GM12865 (cell line): ENCODE data around the gene TRAPPC10.

Experiments
- DNase-seq: peaks from one replicate; pipeline ENCODE4 v3.0.0; 2010; ENCODE audit warnings: low read depth
- H3K4me3 ChIP-seq: 2 replicates; pipeline ENCODE4 v1.5.1; 2011; ENCODE audit warnings: mild to moderate bottlenecking, low read depth, low read length, control low read depth
- TF ChIP-seq, protein P1 (sequence below): IDR thresholded peaks from 2 replicates; pipeline ENCODE4 v1.5.1; 2011; ENCODE audit warnings: low read length, control low read depth, low read depth, inconsistent platforms; ENCODE audit not compliant: insufficient read depth; ENCODE audit errors: missing control alignments

Gene TRAPPC10

DNA sequence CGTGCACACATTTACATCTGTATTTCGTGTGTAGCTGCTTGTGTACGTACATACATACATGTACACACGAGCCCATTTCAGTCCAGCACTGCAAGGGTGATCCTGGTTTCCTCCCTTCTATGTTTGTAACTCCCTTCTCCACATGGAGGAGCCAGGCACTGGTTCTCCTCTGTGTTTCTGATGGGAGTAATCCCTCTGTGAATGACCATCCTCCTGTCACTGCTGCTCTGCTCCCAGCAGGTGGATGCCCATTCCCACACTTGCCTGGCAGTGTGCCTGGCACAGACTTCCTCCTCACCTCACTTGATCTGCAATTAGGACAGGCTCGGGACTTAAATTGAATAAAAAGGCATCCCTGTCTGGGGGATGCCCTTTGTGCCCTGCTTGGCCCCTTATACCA lies 37.1 kb downstream of the TRAPPC10 start:
- H3K4me3 ChIP-seq = no peak overlapping the region
- TF ChIP-seq, protein P1, sequence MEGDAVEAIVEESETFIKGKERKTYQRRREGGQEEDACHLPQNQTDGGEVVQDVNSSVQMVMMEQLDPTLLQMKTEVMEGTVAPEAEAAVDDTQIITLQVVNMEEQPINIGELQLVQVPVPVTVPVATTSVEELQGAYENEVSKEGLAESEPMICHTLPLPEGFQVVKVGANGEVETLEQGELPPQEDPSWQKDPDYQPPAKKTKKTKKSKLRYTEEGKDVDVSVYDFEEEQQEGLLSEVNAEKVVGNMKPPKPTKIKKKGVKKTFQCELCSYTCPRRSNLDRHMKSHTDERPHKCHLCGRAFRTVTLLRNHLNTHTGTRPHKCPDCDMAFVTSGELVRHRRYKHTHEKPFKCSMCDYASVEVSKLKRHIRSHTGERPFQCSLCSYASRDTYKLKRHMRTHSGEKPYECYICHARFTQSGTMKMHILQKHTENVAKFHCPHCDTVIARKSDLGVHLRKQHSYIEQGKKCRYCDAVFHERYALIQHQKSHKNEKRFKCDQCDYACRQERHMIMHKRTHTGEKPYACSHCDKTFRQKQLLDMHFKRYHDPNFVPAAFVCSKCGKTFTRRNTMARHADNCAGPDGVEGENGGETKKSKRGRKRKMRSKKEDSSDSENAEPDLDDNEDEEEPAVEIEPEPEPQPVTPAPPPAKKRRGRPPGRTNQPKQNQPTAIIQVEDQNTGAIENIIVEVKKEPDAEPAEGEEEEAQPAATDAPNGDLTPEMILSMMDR = no peak
- no peak for DNase-seq

DNA sequence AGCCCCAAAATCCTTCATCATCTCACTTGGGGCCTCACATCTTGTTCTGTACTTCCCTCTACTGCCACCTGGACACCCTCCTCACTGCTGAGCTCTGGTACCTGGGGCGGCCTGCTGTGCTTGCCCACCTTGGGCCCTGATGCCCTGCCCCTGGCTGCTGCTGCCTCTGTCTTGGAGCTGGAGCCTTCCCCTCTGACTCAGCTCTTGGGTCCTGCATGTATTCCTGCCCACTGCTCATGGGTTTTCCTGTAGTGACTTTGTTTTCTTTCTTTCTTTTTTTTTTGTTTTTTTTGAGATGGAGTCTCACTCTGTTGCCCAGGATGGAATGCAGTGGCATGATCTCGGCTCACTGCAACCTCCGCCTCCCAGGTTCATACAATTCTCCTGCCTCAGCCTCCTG lies 37.5 kb downstream of the TRAPPC10 start:
- DNase-seq = no peak
- H3K4me3 ChIP-seq = no peak overlapping the region
- TF ChIP-seq, protein P1 = no peak

DNA sequence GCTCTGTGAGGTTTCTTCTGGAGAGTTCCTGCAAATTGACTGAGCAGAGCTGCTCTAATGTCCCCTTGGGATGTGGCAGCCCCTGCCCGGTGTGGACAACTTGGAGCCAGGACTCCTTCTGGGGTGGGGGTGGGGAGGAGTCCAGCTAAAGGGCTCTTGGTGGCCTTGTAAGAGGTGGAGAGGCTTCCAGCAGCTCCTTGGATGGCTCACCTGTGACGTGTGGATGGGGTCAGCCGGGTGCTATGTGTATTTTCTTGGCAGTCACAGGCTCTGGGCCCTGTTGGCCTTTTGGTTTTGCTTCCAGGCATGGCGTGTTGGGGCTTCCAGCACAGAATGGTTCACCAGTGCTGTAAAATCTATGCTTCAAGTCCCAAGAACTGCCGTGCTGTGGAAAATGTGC lies 38.2 kb downstream of the TRAPPC10 start:
- no peak overlapping the region for H3K4me3 ChIP-seq
- DNase-seq = no peak
- TF ChIP-seq, protein P1 = no peak

GRCh38 chr21:44051462-44051941 lies 39.4 kb downstream of the TRAPPC10 start:
- no peak overlapping the region for H3K4me3 ChIP-seq
- TF ChIP-seq, protein P1 = no peak
- DNase-seq = no peak

DNA sequence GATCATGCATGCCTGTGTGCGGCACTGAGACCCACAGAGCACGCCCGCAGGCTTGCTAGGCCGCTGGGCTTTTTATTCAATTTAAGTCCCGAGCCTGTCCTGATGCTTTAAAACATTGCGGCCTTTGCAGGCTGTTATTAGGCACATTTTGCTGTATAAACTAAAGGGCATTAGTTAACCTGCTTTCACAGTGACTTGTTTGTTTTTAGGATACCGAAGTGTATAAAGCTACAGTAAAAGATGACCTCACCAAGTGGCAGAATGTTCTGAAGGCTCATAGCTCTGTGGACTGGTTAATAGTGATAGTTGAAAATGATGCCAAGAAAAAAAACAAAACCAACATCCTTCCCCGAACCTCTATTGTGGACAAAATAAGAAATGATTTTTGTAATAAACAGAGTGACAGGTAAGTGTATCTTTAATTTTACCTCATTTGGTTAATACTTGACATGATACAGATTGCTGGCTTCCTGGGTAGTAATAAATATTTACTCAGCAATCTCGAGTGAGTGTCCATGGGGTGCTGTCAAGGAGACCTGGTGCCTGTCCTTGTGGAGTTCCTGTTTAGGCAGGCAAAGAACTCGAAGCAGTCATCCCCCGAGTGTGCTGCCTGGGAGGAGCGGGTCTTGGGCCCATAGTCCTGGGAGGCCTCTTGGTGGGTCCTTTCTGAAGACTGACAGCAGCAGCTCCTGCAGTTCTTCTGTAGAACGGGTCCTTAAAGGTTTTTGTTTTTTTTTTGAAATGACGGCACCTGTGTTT lies 40.1 kb downstream of the TRAPPC10 start:
- TF ChIP-seq, protein P1 = no peak
- H3K4me3 ChIP-seq = no peak overlapping the region
- no peak for DNase-seq

- TF ChIP-seq, protein P1 = no peak
- no peak overlapping the region for H3K4me3 ChIP-seq
- DNase-seq = no peak
Observed at GRCh38 chr21:44052830-44053226, 40.7 kb downstream of the TRAPPC10 start.

DNA sequence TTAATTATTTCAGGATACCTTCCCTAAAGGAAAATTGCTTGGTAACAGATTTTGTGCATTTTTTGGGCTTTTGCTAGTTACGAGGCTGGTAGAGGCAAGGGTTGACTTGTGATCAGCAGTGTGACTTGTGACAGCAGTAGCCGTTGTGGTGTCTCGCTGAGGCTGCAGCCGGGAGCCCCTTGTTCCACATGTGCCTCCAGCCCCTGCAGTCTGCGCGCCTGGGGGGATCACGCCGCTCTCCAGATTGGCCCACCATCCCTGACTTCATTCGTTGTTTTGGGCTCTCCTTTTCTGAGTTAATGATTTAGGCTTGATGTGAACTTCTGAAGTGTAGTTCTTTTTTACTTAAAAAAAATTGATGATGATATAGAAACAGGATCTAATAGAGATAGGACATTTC lies 41.5 kb downstream of the TRAPPC10 start:
- DNase-seq = no peak
- TF ChIP-seq, protein P1 = no peak
- no peak overlapping the region for H3K4me3 ChIP-seq
